GM23338 (cell line): ENCODE results near the gene TPST1.

ENCODE experiments used
- CTCF ChIP-seq, 2 experiments: fragments of 200-600 bp in 1 of 2; sonication (generic) in 1 of 2; conservative IDR thresholded peaks; 2 replicates each; pipeline versions ENCODE4 v1.5.1 to v1.6.1; 2016 to 2017; ENCODE audit warnings: antibody characterized with exemption in 2 of 2, low read depth in 2 of 2, mild to moderate bottlenecking in 2 of 2, moderate library complexity in 1 of 2
- ETS1 ChIP-seq: IDR thresholded peaks from 2 replicates; pipeline ENCODE4 v1.6.1; 2016; ENCODE audit warnings: antibody characterized with exemption
- EZH2phosphoT487 ChIP-seq: fragments of 200-600 bp; sonication (generic); IDR thresholded peaks from one replicate; pipeline ENCODE4 v1.8.1; 2018; ENCODE audit warnings: antibody characterized with exemption; ENCODE audit not compliant: unreplicated experiment
- POLR2AphosphoS5 ChIP-seq: IDR thresholded peaks from 2 replicates; pipeline ENCODE4 v1.6.1; 2016; ENCODE audit warnings: antibody characterized with exemption, low read depth
- REST ChIP-seq: IDR thresholded peaks from one replicate; pipeline ENCODE4 v1.6.1; 2018; ENCODE audit warnings: antibody characterized with exemption; ENCODE audit not compliant: unreplicated experiment
- STAT1 ChIP-seq: IDR thresholded peaks from one replicate; pipeline ENCODE4 v1.6.1; 2016; ENCODE audit warnings: antibody characterized with exemption; ENCODE audit not compliant: unreplicated experiment

- TF ChIP-seq REST (no peak), EZH2phosphoT487 (no peak), CTCF (conservative IDR thresholded peaks at IDR 0.05; ENCODE audit: low read depth in 2 of 2) (no peak), ETS1 (no peak), STAT1 (no peak), POLR2AphosphoS5 (no peak)
Measured at GRCh38 chr7:66359656-66360211, 154.6 kb downstream of the TPST1 start.
